GM21619 (cell line): ENCODE data around the gene MTSS2.
"Not testable (repeated sequence)": the region's sequence is repeated elsewhere in the genome, so short reads cannot be mapped to it uniquely, and the experiment has no call there.

Experiments used
- ATAC-seq: cut with Tn5 transposase; IDR thresholded peaks from one replicate; pipeline ENCODE4 v1.9.1; 2021; ENCODE audit not compliant: unreplicated experiment

MTSS2 gene

DNA sequence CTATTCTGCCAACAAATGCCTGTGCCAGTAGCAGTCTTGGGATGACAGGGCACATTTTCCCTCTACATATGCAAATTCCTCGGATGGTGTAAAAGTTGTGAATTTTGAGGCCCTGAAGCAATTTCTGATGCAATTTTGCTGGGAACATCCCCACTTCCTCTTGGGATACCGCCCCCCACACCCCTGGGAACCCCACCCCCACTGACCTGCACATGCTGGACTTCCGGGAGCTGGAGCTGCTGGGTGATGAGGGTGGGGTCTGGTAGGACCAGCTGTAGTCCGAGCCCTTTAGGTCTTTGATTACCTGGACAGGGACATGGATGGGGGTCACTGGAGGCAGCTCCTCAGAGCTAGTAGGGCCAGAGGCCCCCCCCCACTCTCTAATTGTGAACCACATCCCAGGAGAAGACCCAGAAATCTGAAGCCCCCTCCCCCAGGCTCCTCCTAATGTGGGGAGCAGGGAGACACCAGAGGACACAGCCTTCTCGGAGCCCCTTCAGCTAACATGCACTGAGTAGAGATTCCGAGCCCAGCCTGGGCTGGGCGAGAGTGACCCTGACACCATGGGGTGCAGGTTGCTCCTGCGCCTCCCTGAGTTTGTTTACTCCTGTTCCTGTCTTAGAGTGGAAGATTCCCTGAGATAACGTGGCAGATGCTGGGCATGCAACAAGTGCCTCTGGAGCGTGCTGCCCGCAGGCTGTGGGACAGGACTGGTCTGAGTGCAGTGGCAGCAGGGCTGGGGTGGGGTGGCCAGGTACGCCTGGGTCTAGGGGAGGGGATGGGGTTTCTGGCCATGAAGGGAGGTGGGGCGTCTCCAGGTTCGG lies 9.0 kb downstream of the MTSS2 start:
- no peak for ATAC-seq

DNA sequence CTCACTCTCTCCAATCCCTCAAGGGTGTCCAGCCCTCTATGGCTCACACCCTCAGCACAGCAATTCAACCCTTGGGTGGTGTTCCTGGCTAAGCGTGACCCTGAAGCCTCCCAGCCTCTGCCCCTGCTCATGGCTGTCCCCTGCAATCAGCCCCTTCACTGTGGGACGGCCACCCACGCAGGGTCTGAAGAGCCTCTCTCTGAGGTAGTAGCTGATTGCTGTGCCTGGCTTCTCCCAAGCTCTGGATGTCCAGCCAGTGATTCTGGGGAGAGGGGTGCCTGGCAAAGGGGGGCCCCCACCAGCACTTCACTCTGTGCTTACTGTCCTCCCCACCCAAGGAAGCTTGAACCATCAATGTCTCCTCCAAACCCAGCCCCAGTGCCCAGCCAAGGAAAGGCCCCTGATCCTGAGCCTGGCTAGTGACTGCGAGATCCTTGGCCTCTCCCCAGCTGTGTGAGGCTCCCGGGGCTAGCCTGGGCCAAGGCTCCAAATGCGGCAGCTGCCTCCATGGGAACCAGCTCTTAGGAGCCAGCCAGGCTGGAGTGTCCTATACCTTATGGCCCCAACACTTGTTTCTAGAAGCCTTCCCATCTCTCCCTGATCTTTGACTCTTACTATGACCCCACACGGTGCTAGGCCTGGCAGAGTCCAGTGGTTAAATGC lies 9.9 kb downstream of the MTSS2 start:
- ATAC-seq, result no peak

DNA sequence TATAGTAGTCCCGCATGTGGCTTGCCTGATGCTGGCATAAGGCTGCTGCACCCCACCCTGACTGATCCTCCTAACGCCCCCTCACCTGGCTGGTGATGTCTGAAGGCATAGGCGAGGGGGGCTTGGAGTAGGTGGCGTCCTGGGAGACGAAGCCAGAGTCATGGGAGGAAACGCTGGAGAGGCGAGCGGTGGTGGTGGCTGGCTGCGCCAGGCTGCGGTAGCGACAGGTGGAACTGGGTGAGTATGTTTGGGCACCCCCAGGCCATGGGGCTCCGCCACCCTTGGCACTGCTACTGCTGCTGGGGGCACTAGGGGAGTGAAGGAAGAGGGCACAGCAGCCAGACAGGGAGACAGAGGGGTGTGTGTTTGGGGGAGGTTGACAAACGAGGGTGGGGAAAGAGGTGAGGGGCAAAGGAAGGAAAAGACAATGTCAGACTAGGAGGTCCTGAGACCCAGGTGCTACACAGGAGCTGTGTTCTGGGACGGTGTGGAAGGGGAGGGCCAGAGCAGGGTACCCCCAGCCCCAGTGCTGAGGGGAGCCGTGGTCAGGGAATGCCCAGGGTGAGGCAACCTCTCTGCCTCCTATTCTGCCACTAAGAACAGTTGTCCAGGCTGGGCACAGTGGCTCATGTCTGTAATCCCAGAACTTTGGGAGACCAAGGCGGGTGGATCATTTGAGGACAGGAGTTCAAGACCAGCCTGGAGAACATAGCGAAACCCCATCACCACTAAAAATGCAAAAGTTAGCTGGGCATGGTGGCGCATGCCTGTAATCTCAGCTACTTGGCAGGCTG lies 11.4 kb downstream of the MTSS2 start:
- no peak for ATAC-seq

DNA sequence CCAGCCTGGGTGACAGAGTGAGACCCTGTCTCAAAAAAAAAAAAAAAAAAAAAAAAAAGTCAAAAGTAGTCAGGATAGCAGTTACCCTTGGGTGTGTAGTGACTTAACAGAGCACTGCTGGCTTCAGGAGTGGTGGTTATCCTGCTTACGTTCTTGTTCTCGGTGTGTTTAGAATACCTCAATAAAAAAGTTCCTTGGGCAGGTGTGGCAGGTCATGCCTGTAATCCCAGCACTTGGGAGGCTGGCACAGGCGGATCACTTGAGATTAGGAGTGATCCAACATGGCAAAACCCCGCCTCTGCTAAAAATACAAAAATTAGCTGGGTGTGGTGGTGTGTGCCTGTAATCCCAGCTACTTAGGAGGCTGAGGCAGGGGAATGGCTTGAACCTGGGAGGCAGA lies 14.9 kb downstream of the MTSS2 start:
- not testable (repeated sequence) for ATAC-seq

DNA sequence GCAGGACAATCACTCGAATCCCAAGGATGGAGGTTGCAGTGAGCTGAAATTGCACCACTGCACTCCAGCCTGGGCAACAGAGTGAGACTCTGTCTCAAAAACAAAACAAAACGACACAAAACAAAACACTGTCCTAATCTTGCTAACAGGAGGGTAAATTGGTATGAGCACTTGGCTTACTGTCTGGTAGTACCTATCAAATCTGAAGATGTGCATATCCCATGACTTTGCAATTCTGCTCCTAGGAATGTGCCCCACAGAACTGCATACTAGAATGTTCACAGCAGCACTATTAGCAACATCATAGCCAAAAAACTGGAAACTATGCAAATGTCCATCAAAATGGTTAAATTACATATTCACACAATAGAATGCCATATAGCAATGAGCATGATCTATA lies 15.7 kb downstream of the MTSS2 start:
- no peak for ATAC-seq

DNA sequence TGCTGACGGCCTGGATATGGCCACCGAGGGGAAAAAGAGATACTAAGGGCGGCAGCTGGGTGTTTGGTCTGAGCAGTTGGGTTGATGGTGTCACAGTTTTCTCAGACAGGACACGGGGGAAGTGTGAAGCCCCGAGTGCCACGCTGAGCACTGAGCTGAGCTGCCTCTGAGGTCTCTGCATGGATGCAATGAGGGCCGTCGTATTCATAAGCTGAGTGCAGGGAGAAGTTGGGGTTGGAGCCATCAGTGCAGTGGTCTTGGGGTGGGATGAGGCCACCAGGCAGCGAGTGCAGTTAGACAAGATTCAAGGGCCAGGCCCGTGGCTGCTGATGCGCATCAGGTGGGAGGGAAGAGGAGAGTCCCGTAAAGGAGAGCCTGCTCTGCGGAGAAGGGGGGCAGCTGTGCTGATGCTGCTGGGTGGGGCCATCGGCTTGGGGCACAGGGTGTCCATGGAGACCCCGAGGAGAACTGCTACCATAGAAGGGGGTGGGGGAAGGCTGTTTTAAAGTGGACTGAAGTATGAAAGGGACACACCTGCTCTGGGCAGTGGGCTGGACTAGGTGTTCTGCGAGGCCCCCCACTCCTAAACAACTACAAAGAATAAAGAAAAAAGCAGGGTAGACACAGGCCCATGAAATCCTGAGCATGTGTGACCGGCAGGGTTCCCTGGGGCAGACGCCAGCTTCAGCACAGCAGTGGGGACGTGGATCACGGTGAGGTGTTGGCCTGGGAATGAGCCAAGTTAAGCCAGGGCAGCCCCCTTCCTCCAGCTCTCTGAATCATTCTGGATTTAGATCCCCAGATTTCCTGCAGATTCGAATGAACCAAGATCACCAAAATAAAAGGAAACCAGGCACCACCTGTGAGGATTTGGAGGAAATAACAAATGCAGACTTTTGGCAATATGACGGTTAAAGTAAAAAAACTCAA lies 19.8 kb downstream of the MTSS2 start:
- no peak for ATAC-seq

DNA sequence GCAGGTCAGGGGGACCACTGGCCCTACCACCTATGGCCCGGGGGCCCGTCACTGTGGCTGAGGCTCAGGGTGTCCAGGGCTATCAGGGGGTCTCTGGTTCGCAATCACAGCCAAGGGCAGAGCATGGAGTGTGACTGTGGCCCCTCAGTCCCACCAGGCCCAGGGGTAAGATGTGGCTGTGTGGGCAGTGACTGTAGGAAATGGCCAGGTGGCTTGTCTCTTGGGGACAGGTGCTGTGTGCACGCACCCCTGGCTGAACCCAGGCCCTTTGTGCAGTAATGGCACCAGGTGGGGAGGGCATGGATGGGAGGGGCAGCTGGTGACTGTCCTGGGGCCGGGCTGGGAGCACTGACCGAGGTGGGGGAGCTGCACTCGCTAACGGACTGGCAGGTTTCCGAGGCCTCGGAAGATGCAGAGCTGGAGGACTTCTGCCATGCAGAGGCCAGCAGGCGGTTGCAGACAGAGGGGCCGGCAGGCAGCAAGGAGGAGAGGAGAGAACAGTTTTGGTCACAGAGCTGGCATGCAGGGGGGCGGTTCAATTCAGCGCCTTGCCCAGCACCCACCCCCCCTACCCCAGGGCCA lies 20.6 kb downstream of the MTSS2 start:
- no peak for ATAC-seq

DNA sequence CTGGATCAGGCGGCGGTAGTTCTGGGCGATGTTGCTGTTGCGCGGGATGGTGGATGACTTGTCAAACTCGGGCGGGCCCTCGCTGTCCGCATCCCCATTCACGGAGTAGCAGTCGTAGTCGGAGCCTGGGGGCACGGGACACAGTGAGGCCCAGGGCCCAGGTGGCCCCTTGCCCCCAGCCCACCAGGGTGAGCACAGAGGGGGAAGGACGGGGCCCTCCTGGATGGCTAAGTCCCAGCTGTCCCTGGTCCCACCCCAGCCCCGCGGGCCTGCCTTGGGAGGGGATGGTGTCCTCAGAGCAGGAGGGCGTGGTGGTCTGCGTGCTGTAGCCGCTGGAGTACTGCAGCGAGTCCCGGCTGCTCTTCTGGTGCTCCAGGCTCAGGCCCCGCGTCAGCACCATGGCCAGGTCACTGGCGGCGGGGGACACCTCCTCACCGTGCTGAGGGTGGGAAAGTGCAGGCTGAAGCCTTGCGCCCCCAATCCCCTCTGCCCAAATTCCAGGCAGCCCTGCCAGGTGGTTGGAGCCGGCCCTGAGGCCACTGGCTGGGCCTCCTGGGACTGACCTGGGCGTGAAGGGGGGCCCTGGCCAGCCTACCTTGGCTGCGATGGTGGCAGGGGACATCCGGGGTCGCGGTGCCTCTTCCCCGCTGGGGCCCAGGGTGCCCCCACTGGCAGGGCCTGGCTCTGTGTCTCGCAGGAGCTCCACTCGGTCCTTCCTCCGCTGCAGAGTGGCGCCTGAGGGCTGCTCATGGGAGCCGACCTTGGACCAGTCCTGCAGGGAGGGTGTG lies 21.3 kb downstream of the MTSS2 start:
- ATAC-seq, result no peak

DNA sequence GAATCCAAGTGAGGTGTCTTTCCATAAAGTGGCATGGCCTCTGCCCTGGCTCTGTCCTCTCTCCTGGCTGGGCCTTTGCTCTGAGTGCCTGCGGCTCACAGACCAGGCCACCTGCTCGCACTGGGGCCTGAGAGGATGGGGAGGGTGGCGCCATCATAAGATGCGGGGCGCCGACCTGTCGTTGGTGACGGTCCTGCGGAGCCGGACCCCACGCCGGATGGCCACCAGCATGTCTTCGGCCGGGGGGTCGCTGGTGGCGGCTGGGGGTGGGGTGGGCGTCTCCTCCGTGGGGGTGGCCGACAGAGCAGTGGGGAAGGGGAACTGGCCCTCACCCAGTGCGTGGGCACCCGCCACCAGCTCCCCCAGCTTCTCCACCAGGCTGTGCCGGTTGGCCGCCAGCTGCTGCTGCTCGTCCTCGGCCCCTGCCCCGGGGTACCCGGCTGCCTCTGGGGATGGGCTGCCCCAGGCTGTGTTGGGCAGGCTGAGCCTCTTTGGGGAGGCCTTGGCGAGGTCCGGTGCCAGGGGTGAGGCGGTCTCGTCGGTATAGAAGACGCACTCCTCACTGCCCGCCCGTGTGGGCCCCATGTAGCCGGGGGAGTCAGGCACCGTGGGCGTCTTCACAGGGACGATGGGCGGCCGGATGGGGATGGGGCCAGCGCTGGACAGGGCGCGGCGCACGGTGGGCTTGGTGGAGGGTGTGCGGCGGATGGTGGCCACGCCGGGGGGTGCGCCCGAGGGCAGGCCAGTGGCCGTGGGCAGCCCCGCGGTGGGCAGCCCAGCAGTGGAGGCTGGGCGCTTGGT lies 22.1 kb downstream of the MTSS2 start:
- no peak for ATAC-seq

DNA sequence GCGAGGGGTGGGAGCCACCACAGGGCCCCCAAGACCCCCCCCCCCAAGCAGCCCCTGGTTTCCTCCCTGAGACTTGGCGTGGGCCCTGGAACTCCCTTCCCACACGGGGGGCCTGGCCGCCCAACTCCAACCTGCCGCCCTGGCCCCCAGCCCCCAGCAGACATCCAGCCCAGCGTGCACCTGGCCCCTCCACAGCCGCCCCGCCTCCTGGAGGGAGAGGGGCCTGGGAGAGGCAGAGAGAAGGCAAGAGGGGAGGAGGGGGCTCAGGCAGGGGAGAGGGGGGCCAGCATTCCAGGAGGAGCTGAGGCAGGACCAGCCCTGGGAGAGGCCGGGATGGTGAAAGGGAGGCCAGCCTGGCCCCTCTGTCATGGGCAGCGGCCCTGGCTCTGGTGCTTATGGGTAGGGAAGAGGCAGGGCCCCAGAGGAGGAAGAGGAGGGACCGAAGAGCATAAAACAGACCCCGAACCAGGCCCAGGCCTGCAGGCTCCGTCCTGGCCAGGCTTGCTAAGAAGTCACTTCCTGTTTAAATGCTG lies 22.8 kb downstream of the MTSS2 start:
- ATAC-seq, result no peak

DNA sequence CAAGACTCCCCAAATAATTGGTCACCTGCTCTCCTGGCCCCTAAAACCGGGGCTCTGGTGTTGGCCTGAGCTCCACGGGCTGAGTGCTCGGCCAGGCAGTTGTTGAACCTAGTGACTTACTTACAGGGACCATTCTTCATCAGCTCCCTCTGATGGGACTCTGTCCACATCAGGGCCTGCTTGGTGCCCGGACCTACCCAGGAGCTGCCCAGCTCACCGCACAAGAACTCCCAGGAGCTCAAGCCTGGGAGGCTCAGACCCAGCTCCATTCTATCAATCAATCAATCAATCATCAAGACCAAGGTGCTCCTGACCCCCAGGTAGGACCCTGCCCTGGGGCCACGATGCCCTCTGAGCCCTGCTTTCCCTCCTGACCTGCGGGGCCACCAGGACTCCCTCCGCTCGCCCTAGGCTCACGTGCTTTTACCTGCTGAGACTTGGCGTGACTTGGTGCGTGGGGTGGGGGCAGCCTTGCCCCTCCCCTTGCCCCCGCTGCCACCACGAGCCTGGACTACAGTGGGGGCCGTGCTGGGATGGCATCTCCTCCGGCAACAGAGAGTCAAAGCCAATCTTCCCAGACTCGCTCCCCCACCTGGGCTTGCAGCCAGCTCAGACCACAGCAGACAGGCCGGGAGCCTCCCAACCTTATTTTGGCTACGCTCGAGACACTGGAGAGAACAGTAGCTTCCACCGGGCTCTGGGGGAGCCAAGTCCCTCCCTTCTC lies 23.8 kb downstream of the MTSS2 start:
- no peak for ATAC-seq

DNA sequence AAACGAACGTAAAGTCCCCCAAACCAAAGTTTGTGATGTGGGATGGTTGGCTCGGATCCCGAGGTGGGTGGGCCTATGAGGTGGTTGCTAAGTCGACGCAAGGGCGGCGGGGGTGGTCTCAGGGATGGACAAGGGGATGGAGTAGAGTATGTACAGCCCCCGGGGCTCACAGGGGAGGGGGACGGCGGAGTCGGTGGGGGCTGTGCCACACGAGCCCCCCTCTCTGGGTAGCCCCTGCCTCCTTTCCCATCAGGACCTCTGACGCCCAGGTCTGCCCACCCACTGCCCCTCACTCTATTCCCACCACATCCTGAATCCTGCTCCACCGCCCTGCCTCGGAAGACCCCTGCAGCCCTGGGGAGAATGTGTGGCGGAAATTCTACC lies 24.3 kb downstream of the MTSS2 start:
- no peak for ATAC-seq

DNA sequence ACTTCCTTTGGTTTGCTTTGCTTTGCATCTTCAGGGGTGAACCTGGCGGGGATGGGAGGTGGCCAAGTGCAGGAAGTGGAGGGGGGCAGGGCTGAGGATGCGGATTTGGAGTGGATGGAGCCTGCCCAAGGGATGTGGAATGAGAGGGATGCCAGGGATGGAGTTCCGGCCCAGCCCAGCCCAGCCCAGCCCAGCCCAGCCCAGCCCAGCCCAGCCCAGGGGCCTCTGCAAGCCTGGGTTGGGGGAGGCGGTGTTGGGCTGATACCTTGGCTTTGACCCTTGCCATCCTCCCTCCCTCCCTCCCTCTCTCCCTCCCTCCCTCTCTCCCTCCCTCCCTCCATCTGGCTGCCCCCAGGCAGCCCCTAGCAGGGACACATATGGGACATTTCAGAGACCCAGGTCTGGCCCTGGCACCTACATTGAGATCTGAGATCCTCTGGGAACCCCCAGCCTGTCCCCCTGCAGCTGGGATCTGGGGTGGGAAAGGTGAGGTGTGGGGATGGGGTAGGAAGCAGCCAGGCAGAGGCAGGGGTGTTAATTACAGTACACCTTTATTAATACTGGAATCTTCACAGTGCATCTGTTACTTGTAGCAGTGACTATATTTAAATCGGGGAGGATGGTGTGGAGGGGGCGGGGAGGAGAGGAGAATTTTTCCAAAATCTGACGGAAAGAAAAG lies 25.0 kb downstream of the MTSS2 start:
- ATAC-seq, result no peak

DNA sequence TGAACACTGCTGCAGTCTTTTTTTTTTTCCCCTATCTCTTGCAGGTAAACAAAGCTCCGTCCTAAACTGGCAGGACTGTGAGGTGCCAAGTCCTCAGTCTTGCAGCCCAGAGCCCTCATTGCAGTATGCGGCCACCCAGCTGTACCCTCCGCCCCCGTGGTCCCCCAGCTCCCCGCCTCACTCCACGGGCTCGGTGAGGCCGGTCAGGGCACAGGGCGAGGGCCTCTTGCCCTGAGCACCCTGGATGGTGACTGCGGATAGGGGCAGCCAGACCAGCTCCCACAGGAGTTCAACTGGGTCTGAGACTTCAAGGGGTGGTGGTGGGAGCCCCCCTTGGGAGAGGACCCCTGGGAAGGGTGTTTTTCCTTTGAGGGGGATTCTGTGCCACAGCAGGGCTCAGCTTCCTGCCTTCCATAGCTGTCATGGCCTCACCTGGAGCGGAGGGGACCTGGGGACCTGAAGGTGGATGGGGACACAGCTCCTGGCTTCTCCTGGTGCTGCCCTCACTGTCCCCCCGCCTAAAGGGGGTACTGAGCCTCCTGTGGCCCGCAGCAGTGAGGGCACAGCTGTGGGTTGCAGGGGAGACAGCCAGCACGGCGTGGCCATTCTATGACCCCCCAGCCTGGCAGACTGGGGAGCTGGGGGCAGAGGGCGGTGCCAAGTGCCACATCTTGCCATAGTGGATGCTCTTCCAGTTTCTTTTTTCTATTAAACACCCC lies 25.7 kb downstream of the MTSS2 start:
- ATAC-seq, result no peak

DNA sequence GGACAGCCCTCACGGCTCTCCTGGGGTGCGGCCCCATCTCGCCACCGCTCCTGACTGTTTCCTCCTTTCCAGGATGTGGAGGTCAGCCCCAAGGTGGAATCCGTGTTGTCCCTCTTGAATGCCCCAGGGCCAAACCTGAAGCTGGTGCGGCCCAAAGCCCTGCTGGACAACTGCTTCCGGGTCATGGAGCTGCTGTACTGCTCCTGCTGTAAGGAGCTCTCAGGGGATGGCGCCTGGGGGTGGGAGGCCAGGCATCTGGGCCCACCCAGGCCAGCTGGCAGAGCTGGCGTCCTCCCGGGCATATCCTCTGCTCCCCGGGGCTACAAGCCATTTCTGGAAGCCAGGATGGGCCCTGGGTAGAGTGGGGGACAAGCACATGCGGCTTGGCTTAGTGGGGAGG lies 26.3 kb downstream of the MTSS2 start:
- ATAC-seq, result no peak

DNA sequence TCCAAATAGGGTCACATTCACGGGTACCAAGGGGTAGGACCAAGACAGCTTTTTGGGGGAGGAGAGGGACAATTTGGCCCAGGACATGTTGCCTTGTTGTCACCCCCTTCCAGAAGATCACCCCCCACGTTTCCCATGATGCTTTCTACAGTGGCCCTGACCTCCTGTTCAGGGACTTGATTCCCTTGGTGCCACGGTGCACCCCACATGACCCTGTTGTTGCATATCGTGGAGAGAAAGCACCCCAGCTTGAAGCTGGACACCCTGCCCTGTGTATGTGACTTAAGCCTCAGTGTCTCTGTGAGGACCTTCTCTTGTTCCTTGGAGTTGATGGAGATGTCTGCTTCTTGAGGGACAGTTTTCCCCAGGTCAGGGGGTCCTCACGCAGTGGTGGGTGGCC lies 26.9 kb downstream of the MTSS2 start:
- ATAC-seq, result no peak

DNA sequence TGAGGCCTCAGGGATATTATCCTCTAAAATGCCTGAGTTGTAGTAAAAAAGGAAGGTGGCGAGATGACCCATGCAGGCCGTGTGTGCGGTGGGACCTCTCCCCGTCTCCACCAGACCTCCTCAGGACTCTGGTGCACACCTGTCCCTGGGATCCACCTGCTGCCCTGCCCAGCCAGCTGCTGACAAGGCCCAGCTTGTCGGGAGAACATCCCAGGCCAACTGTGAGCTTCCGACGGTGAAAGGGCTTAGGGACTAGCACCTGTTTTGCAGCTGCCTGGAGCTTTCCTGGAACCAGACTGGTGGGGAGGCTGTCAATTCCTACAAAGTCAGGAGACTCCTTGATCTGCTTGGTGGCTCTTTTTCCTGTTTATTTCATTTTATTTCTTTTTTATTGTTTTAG lies 27.9 kb downstream of the MTSS2 start:
- no peak for ATAC-seq
